HG03095 (cell line): ENCODE measurements around the gene TUBA3E.
"Not testable (repeated sequence)": the region's sequence is repeated elsewhere in the genome, so short reads cannot be mapped to it uniquely, and the experiment has no call there.

Source experiments
- ATAC-seq: cut with Tn5 transposase; IDR thresholded peaks from one replicate; pipeline ENCODE4 v1.9.1; 2021; ENCODE audit warnings: moderate library complexity; ENCODE audit not compliant: unreplicated experiment

TUBA3E gene

GRCh38 chr2:130192451-130192850, 5.8 kb downstream of the TUBA3E start:
- not testable (repeated sequence) for ATAC-seq

- ATAC-seq = not testable (repeated sequence)
These were observed 6.9 kb downstream of the TUBA3E start for GRCh38 chr2:130191319-130191718.

- ATAC-seq = no peak
These were observed 8.0 kb downstream of the TUBA3E start for GRCh38 chr2:130190237-130190636.

DNA sequence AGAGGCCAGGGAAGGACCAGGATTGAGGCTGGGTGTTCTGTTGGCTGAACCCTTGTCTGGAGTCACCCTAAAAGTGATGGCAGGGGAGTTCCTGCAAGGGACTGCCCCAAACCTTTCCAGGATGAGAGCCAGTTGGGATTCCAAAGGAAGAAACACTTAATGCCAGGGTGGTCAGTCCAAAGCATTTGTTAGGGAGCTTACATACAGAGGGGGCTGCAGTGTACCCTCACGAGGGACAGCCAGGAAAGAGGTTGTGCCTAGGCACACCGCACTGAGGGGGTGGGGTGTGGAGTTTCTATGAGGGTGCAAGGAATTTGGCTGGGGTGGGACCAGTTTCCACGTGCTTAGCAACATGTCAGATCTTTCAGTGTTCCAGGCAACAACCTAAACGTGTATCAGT, 9.3 kb downstream of the TUBA3E start:
- ATAC-seq = not testable (repeated sequence)

- ATAC-seq = not testable (repeated sequence)
These were observed 10.1 kb downstream of the TUBA3E start for GRCh38 chr2:130187859-130188792.

DNA sequence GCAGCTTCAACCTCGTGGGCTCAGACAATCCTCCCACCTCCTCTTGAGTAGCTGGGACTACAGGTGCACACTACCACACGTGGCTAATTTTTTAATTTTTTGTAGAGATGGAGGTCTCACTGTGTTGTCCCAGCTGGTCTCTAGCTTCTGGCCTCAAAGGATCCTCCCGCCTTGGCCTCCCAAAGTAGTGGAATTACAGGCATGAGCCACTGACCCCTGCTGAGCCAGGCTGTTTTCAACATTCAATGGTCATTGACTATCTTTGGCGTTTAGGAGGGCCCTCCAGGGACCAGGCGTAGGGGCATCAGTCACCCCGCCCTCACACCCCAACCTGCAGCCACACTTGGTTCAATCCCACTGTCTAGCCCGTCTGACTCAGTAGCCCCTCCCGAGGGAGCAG, 11.0 kb downstream of the TUBA3E start:
- ATAC-seq = no peak

GRCh38 chr2:130186391-130186790, 11.8 kb downstream of the TUBA3E start:
- ATAC-seq = no peak

DNA sequence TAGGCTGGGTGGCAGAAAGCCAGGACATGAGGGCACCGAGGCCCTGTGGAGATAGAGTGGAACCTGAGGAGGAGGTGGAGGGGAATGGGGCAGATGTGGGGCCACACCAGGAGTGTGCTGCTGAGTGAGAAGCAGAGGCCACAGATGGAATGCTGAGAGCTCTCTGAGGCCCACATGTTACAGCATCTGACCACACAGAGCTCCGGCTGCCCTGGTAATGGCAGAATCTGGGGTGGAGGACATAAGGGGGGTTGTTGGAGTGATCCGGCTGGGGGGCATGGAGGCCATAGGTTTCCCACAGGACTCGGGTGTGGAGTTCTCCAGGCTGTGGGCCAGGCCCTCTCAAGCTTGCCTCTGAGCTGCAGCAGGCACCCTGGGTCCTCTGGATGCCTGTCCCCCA, 12.3 kb downstream of the TUBA3E start:
- no peak for ATAC-seq

GRCh38 chr2:130185436-130185835, 12.8 kb downstream of the TUBA3E start:
- no peak for ATAC-seq

GRCh38 chr2:130183512-130184373, 14.5 kb downstream of the TUBA3E start:
- ATAC-seq = no peak

- ATAC-seq = not testable (repeated sequence)
These were observed 15.3 kb downstream of the TUBA3E start for GRCh38 chr2:130182826-130183511.

DNA sequence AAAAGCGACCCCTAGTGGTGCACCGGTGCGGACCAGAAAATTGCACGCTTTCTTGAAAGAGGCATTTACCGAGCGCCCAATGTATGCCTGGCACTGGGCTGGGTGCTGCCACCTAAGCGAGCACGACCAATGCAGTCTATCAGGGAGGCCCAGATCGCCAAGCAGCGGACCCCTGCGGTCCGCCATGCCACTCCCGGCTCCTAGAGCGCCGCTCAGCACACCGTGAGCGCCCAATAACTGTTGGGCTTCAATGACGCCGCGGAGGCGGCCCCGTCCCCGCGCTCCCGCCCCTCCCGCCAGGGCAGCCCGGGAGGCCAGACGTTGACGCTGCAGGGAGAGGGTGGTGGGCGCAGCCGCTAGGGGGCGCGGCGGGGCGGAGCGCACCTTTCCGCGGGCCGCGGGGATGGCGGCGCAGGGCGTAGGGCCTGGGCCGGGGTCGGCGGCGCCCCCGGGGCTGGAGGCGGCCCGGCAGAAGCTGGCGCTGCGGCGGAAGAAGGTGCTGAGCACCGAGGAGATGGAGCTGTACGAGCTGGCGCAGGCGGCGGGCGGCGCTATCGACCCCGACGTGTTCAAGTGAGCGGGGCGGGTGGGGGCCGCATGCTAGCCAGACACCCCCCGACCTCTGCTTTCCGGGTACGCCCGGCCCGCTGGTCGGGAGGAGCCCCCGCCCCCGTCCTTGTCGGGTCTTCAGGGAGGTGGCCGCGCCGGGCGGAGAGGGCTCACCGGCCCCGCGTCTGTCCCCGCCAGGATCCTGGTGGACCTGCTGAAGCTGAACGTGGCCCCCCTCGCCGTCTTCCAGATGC, 16.2 kb downstream of the TUBA3E start, which contains the start of gene MZT2B:
Gene MZT2B (plus strand): TSS at position 383 of the 803 bp plus-strand sequence. CDS start 21 bp downstream, at position 404.
- peak; percentile 76 for ATAC-seq

DNA sequence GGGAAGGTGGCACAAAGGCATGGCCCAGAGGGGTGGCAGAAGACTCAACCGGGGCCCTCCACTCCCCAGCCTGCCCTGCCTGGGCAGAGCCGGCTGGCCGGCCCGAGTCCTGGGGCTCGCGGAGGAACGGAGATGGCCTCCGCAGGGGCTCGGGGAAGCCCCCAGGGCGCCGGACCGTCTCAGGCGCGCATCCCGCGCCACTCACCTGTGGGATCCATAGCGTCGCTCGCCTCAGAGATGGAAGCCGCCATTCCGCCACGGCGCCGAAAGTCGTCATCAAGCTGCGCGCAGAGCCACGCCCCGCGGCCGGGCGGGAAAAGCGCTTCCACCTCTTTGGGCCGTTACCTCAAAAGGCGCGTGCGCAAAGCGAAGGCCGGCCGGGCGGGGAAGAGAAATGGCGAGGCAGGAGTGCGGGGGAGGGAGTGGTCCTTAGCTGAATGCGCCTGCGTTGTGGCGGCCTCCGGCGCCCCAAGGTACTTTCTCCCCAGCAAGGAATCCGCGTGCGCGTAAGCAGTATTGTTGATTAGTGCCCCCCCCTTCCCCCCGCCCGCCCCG, 16.8 kb downstream of the TUBA3E start, which contains the start of gene SMPD4:
Gene SMPD4 (minus strand): TSS at position 278 of the 555 bp plus-strand sequence. CDS start 5,010 bp downstream, outside the sequence.
- peak; percentile 57 for ATAC-seq

- ATAC-seq = not testable (repeated sequence)
These were observed 17.6 kb downstream of the TUBA3E start for GRCh38 chr2:130180404-130181324.

DNA sequence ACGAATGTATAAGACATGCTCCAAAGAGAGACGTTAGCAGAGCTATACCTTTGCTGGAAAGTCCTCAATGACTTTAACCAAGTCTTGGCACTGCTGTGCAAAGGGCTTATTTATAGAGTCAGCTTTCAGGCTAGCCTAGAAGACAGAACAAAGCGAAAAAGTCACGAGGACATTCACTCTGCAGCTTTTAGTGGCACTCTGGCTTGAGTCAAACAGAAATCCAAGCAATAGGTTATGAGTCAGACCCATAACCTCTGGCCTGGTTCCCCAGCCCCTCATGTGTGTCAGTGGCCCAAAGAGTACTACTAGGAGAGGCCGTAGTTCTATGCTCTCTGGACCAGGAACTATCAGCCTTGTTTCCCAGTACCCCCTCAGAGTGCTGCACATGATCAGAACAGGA, 23.4 kb downstream of the TUBA3E start:
- ATAC-seq = peak; percentile 89

- ATAC-seq = no peak
These were observed 28.3 kb downstream of the TUBA3E start for GRCh38 chr2:130169896-130170295.

- not testable (repeated sequence) for ATAC-seq
These were observed 29.1 kb downstream of the TUBA3E start for GRCh38 chr2:130169163-130169562.

GRCh38 chr2:130166611-130167010, 31.6 kb downstream of the TUBA3E start:
- not testable (repeated sequence) for ATAC-seq
